Stimulated activated naive B cell treated with anti-CD40 and anti-IgM and Interleukin-4, amounts not matched to agents 10 μg/mL and 1 μg/mL and 100 μg/mL, for 72 hours (primary cell): ENCODE measurements around the gene CD72.
A peak's percentile ranks its signal among the peaks of the same experiment; 100 is the strongest.
"Not testable (repeated sequence)": the region's sequence is repeated elsewhere in the genome, so short reads cannot be mapped to it uniquely, and the experiment has no call there.

Source experiments
- ATAC-seq, 2 donors: fragments of 150-1000 bp; cut with Tn5 transposase; replicated peaks; 2 replicates each; pipeline ENCODE4 v1.10.0; 2021; ENCODE audit warnings: moderate library complexity in 1 of 2
- DNase-seq: peaks from one replicate; pipeline ENCODE4 v3.0.0; 2021
- H3K27ac Mint-ChIP-seq: one replicate; pipeline ENCODE4 v1.8.0; 2022; ENCODE audit warnings: mild to moderate bottlenecking, mixed read lengths
- H3K27me3 Mint-ChIP-seq, 2 donors: one replicate each; pipeline ENCODE4 v1.8.0; 2022; ENCODE audit warnings: mixed read lengths in 2 of 2
- H3K36me3 Mint-ChIP-seq, 2 donors: one replicate each; pipeline ENCODE4 v1.8.0; 2022; ENCODE audit warnings: mixed read lengths in 2 of 2, mild to moderate bottlenecking in 1 of 2
- H3K4me1 Mint-ChIP-seq, 2 donors: one replicate each; pipeline ENCODE4 v1.8.0; 2022; ENCODE audit warnings: mixed read lengths in 2 of 2, mild to moderate bottlenecking in 1 of 2
- H3K4me3 Mint-ChIP-seq, 2 donors: one replicate each; pipeline ENCODE4 v1.8.0; 2022; ENCODE audit warnings: mild to moderate bottlenecking in 2 of 2, mixed read lengths in 2 of 2, moderate library complexity in 1 of 2
- H3K9me3 Mint-ChIP-seq, 2 donors: one replicate each; pipeline ENCODE4 v1.8.0; 2022; ENCODE audit warnings: mixed read lengths in 2 of 2, mild to moderate bottlenecking in 1 of 2

The CD72 gene

DNA sequence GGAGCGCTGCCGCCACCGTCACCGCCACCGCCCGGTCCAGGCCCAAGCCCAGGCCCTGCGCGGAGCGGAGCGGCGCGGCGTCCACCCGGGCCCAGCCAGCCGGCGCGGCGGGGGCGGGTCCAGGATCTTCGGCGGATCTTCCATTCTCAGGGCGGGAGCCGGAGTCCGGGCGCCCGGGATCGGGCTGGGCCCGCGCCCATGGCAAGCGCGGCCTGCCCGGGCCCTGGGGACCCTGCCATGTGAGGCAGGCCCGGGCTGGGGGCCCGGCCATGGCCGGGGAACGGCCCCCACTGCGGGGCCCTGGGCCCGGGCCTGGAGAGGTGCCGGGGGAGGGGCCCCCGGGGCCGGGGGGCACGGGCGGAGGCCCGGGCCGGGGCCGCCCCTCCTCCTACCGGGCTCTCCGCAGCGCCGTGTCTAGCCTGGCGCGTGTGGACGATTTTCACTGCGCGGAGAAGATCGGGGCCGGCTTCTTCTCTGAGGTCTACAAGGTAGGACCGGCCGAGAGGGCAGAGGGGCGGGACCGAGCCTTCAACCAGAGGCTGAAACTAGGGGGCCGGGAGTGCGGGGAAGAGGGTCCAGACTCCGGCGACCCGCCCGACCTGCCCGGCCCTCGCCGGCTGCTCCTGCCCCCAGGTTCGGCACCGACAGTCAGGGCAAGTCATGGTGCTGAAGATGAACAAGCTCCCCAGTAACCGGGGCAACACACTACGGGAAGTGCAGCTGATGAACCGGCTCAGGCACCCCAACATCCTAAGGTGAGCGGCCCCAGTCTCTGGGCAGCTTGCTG lies 12.7 kb downstream of the CD72 start:
- no peaks in the 10 kb centered on the region for H3K27me3 Mint-ChIP-seq
- peaks cover 17 to 23% of the 10 kb centered on the region in 2 donors for H3K36me3 Mint-ChIP-seq
- peak overlapping the region; percentile 84 to 85 for H3K4me3 Mint-ChIP-seq
- H3K27ac Mint-ChIP-seq, result peak overlapping the region; percentile 81
- H3K4me1 Mint-ChIP-seq, result peaks cover 28 to 59% of the 10 kb centered on the region in 2 donors
- peaks cover 0 to 3% of the 10 kb centered on the region in 2 donors for H3K9me3 Mint-ChIP-seq
- ATAC-seq (peak; percentile 3 to 4), DNase-seq (no peak)

GRCh38 chr9:35604578-35605350 lies 13.4 kb downstream of the CD72 start, which contains the start of gene TESK1:
Gene TESK1 (plus strand): TSS chr9:35605262. CDS start chr9:35605620, 358 bp downstream.
- Mint-ChIP-seq H3K4me1 (peaks cover 26 to 52% of the 10 kb centered on the region in 2 donors), H3K9me3 (peaks cover 0 to 3% of the 10 kb centered on the region in 2 donors), H3K4me3 (peak within 1 kb of the TSS; percentile 90 to 94), H3K36me3 (peaks cover 14 to 21% of the 10 kb centered on the region in 2 donors), H3K27me3 (no peaks in the 10 kb centered on the region), H3K27ac (peak within 1 kb of the TSS; percentile 97)
- peak; percentile 83 for DNase-seq
- peak; percentile 53 to 54 for ATAC-seq

- Mint-ChIP-seq H3K4me1 (peaks cover 27 to 46% of the 10 kb centered on the region in 2 donors), H3K9me3 (peaks cover 0 to 3% of the 10 kb centered on the region in 2 donors)
Measured at GRCh38 chr9:35603986-35604577, 14.1 kb downstream of the CD72 start.

GRCh38 chr9:35603506-35603985 lies 14.7 kb downstream of the CD72 start:
- H3K27me3 Mint-ChIP-seq, result no peaks in the 10 kb centered on the region
- H3K9me3 Mint-ChIP-seq, result peaks cover 0 to 3% of the 10 kb centered on the region in 2 donors
- DNase-seq (no peak), ATAC-seq (peak in 1 of 2 donors; percentile 0)
- H3K36me3 Mint-ChIP-seq, result peaks cover 8 to 16% of the 10 kb centered on the region in 2 donors
- peak overlapping the region; percentile 97 for H3K27ac Mint-ChIP-seq
- peaks cover 28 to 41% of the 10 kb centered on the region in 2 donors for H3K4me1 Mint-ChIP-seq
- H3K4me3 Mint-ChIP-seq, result peak overlapping the region; percentile 90 to 94

More at GRCh38 chr9:35603986-35604577, 14.1 kb downstream of the CD72 start:
- peak overlapping the region; percentile 97 for H3K27ac Mint-ChIP-seq
- DNase-seq (peak; percentile 100), ATAC-seq (peak; percentile 86 to 88)
- no peaks in the 10 kb centered on the region for H3K27me3 Mint-ChIP-seq
- peak overlapping the region; percentile 90 to 94 for H3K4me3 Mint-ChIP-seq
- peaks cover 12 to 19% of the 10 kb centered on the region in 2 donors for H3K36me3 Mint-ChIP-seq

DNA sequence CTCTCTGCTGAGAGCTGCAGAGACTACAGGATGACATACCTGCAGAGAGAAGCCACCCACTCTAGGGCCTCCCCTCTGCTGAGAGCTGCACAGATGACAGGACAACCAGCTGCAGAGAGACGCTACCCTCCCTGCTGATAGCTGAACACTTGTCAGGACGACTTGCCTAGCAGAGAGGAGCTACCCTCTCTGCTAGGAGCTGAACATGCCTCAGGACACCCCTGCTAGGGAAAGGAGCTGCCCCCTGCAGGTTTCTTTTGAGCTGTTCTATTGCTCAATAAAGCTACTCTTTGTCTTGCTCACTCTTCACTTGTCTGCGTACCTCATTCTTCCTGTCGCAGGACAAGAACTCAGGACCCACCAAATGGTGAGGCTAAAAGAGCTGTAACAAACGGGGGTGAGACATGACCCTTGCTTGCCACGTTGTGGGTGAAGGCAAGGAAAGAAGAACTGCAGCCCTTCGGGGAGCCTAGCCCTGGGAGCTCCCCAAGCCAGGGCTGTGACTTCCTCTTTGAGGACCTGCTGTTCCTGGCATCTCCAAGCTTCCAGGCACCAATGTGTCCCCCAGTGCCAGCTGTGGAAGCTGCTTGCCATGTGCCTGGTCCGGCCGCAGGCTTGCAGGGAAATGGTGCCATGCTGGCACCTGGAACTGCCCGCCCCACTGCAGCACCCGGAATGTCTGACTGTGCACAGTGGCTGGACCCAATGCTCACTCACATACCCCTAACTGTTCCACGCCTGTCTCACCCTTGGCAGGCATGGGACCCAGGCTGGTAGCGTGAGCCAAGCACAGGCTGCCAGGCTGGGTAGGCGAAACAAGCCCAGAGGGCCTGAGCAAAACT lies 18.2 kb downstream of the CD72 start:
- no peak overlapping the region for H3K27ac Mint-ChIP-seq
- H3K9me3 Mint-ChIP-seq, result peaks cover 0 to 3% of the 10 kb centered on the region in 2 donors
- no peak overlapping the region for H3K4me3 Mint-ChIP-seq
- H3K27me3 Mint-ChIP-seq, result no peaks in the 10 kb centered on the region
- peaks cover 10 to 15% of the 10 kb centered on the region in 2 donors for H3K4me1 Mint-ChIP-seq
- no peak for ATAC-seq
- peaks cover 0 to 7% of the 10 kb centered on the region in 2 donors for H3K36me3 Mint-ChIP-seq
- DNase-seq, result no peak

GRCh38 chr9:35598866-35599590 lies 19.2 kb downstream of the CD72 start:
- no peak for DNase-seq
- Mint-ChIP-seq H3K27me3 (no peaks in the 10 kb centered on the region), H3K9me3 (peaks cover 1 to 7% of the 10 kb centered on the region in 2 donors), H3K4me3 (no peak overlapping the region), H3K36me3 (peaks cover 7 to 14% of the 10 kb centered on the region in 2 donors), H3K4me1 (peaks cover 6 to 10% of the 10 kb centered on the region in 2 donors), H3K27ac (no peak overlapping the region)
- ATAC-seq, result no peak

DNA sequence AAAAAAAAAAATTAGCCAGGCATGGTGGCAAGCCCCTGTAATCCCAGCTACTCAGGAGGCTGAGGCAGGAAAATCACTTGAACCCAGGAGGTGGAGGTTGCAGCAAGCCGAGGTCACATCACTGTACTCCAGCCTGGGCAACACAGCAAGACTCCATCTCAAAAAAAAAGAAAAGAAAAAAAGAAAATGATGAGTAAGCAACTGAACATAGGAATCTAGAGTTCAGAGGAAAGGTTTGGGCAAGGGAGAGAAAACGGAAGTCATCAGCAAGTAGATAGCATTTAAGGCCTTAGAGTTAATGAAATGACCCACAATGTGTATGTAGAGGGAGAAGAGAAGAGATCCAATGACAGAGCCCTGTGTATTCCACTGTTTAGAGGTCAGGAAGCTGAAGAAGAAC lies 21.3 kb downstream of the CD72 start:
- H3K4me1 Mint-ChIP-seq, DNase-seq, ATAC-seq, H3K4me3 Mint-ChIP-seq, H3K27me3 Mint-ChIP-seq, H3K27ac Mint-ChIP-seq: not testable (repeated sequence)
- Mint-ChIP-seq H3K36me3 (peaks cover 21 to 26% of the 10 kb centered on the region in 2 donors), H3K9me3 (peaks cover 15 to 18% of the 10 kb centered on the region in 2 donors)

DNA sequence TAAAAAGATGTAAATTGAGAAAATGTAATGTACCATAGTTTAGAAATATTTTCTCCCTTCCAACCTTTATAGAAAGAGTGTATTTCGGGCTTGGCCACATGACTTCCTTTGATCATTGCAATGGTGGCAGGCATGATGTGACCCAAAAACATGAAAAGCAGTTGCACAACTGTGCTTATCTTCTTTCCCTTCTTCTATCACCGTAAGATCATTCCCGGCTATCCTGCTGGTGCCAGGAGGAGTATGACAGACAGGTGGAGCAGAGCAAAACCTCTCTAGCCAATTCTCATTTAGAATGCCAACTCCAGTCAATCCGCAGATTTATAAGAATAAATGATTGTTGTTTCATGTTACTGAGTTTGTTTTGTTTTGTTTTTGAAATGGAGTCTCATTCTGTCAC lies 23.7 kb downstream of the CD72 start:
- peaks cover 19 to 22% of the 10 kb centered on the region in 2 donors for H3K9me3 Mint-ChIP-seq
- H3K4me1 Mint-ChIP-seq, result peaks cover 0 to 2% of the 10 kb centered on the region in 2 donors
- H3K4me3 Mint-ChIP-seq, result no peak overlapping the region
- peaks cover 24 to 31% of the 10 kb centered on the region in 2 donors for H3K36me3 Mint-ChIP-seq
- no peak overlapping the region for H3K27ac Mint-ChIP-seq
- DNase-seq, result no peak
- no peaks in the 10 kb centered on the region for H3K27me3 Mint-ChIP-seq
- ATAC-seq, result no peak

DNA sequence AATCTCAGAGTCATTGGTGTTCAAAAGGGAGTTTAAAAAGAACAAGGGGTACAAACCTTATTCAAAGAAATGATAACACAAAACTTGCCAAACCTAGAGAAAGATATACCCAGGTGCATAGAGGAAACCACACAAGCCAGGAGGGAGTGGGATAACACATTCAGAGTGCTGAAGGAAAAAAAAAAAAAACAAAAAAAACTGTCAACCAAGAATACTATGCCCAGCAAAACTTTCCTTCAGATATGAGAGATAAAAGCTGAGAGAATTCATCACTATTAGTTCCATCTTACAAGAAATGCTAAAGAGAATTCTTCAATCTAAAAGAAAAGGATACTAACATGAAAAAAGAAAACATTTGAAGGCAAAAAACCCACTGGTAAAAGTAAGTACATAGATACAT lies 24.6 kb downstream of the CD72 start:
- peaks cover 0 to under 1% of the 10 kb centered on the region in 2 donors for H3K4me1 Mint-ChIP-seq
- peaks cover 24 to 36% of the 10 kb centered on the region in 2 donors for H3K36me3 Mint-ChIP-seq
- H3K27me3 Mint-ChIP-seq, result no peaks in the 10 kb centered on the region
- ATAC-seq, result no peak
- H3K4me3 Mint-ChIP-seq, result no peak overlapping the region
- DNase-seq, result no peak
- peaks cover 19 to 22% of the 10 kb centered on the region in 2 donors for H3K9me3 Mint-ChIP-seq
- no peak overlapping the region for H3K27ac Mint-ChIP-seq

DNA sequence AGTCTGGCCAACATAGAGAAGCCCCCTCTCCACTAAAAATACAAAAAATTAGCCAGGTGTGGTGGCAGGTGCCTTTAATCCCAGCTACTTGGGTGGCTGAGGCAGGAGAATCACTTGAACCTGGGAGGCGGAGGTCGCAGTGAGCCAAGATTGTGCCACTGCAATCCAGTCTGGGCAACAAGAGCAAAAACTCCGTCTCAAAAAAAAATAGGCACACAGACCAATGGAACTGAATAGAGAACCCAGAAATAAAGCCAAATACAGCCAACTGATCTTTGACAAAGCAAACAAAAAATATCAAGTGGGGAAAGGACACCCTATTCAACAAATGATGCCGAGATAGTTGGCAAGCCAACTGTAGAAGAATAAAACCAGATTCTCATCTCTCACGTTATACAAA lies 29.7 kb downstream of the CD72 start:
- H3K4me1 Mint-ChIP-seq, DNase-seq, H3K27me3 Mint-ChIP-seq, H3K4me3 Mint-ChIP-seq, H3K27ac Mint-ChIP-seq, ATAC-seq: not testable (repeated sequence)
- Mint-ChIP-seq H3K36me3 (peaks cover 21 to 36% of the 10 kb centered on the region in 2 donors), H3K9me3 (peaks cover 19 to 26% of the 10 kb centered on the region in 2 donors)

GRCh38 chr9:35584681-35585080 lies 33.5 kb downstream of the CD72 start:
- H3K4me3 Mint-ChIP-seq, ATAC-seq, DNase-seq, H3K27me3 Mint-ChIP-seq, H3K27ac Mint-ChIP-seq, H3K4me1 Mint-ChIP-seq: not testable (repeated sequence)
- Mint-ChIP-seq H3K9me3 (peaks cover 14 to 20% of the 10 kb centered on the region in 2 donors), H3K36me3 (peaks cover 22 to 51% of the 10 kb centered on the region in 2 donors)

- not testable (repeated sequence) for H3K4me3 Mint-ChIP-seq, H3K27me3 Mint-ChIP-seq, H3K4me1 Mint-ChIP-seq, ATAC-seq, H3K27ac Mint-ChIP-seq, DNase-seq
- Mint-ChIP-seq H3K9me3 (peaks cover 19 to 24% of the 10 kb centered on the region in 2 donors), H3K36me3 (peaks cover 29 to 52% of the 10 kb centered on the region in 2 donors)
Measured at GRCh38 chr9:35583521-35583920, 34.7 kb downstream of the CD72 start.
